Tibial nerve (tissue), 4 donors: Measurements from ENCODE around the gene HRH2.

Source experiments
- EP300 ChIP-seq, 2 donors: sonication (generic); formaldehyde crosslinking; IDR thresholded peaks; one replicate each; pipeline ENCODE4 v1.6.1; 2017; ENCODE audit warnings: antibody characterized with exemption in 2 of 2, mild to moderate bottlenecking in 1 of 2
- TF ChIP-seq, protein P1 (sequence below), 5 experiments: fragments of 200-600 bp in 3 of 5; fragments of 450-650 bp in 2 of 5; sonication (generic) in 3 of 5; IDR thresholded peaks; one replicate each; pipeline ENCODE4 v1.5.1; 2016 to 2019; ENCODE audit warnings: antibody characterized with exemption in 5 of 5, mild to moderate bottlenecking in 3 of 5, moderate library complexity in 2 of 5

DNA sequence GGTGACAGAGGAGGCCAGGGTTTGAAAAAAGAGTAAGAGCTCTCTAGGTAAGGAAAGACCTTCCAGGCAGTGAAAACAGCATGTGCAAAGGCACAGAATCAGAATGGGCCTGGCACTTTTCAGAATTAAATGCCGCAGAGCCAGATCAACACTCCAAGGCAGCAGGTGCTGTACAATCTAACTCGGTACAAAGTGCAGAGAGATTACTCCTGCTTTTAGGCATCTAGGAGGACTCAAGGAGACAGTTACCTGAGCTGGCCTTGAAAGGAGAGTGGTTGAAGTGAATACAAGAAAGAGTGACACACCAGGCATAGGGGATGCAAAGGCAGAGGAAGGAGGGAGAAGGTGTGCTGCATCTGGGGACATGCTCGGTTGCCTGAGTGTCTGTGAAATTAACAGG, 21.5 kb downstream of the HRH2 start:
- TF ChIP-seq, protein P1, sequence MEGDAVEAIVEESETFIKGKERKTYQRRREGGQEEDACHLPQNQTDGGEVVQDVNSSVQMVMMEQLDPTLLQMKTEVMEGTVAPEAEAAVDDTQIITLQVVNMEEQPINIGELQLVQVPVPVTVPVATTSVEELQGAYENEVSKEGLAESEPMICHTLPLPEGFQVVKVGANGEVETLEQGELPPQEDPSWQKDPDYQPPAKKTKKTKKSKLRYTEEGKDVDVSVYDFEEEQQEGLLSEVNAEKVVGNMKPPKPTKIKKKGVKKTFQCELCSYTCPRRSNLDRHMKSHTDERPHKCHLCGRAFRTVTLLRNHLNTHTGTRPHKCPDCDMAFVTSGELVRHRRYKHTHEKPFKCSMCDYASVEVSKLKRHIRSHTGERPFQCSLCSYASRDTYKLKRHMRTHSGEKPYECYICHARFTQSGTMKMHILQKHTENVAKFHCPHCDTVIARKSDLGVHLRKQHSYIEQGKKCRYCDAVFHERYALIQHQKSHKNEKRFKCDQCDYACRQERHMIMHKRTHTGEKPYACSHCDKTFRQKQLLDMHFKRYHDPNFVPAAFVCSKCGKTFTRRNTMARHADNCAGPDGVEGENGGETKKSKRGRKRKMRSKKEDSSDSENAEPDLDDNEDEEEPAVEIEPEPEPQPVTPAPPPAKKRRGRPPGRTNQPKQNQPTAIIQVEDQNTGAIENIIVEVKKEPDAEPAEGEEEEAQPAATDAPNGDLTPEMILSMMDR (IDR thresholded peaks at IDR 0.05): no peak
- no peak for TF ChIP-seq EP300 (IDR thresholded peaks at IDR 0.05)
